HPDE6-E6E7 (cell line): ENCODE data around the gene SCGB1D2.
"Not testable (repeated sequence)": the region's sequence is repeated elsewhere in the genome, so short reads cannot be mapped to it uniquely, and the experiment has no call there.

ENCODE experiments used
- DNase-seq: peaks from one replicate; pipeline ENCODE4 v3.0.0; 2011; ENCODE audit warnings: missing footprints; ENCODE audit errors: extremely low spot score

SCGB1D2 gene

GRCh38 chr11:62242021-62242420 is at the start of gene SCGB1D2:
SCGB1D2 (plus strand) TSS chr11:62242239; CDS start chr11:62242308, 69 bp downstream.
- no peak for DNase-seq

GRCh38 chr11:62193952-62194351 is 48.1 kb upstream of the SCGB1D2 start:
- no peak for DNase-seq

GRCh38 chr11:62195010-62195409 is 47.0 kb upstream of the SCGB1D2 start:
- DNase-seq, result not testable (repeated sequence)

- DNase-seq, result no peak
Measured at GRCh38 chr11:62195945-62196344, 46.1 kb upstream of the SCGB1D2 start.

GRCh38 chr11:62197400-62197799 is 44.6 kb upstream of the SCGB1D2 start:
- DNase-seq, result not testable (repeated sequence)

GRCh38 chr11:62201376-62201775 is 40.7 kb upstream of the SCGB1D2 start:
- no peak for DNase-seq

- DNase-seq, result no peak
Measured at GRCh38 chr11:62202910-62203309, 39.1 kb upstream of the SCGB1D2 start.

- no peak for DNase-seq
Measured at GRCh38 chr11:62204430-62204829, 37.6 kb upstream of the SCGB1D2 start.

GRCh38 chr11:62205441-62205840 is 36.6 kb upstream of the SCGB1D2 start:
- DNase-seq, result no peak

GRCh38 chr11:62206276-62207066 is 35.6 kb upstream of the SCGB1D2 start:
- not testable (repeated sequence) for DNase-seq

GRCh38 chr11:62208785-62209144 is 33.3 kb upstream of the SCGB1D2 start:
- DNase-seq, result no peak

GRCh38 chr11:62217191-62217748 is 24.8 kb upstream of the SCGB1D2 start:
- DNase-seq, result no peak

GRCh38 chr11:62221498-62221897 is 20.5 kb upstream of the SCGB1D2 start:
- no peak for DNase-seq

- no peak for DNase-seq
Measured at GRCh38 chr11:62223095-62223494, 18.9 kb upstream of the SCGB1D2 start.

- DNase-seq, result no peak
Measured at GRCh38 chr11:62233730-62234129, 8.3 kb upstream of the SCGB1D2 start.

GRCh38 chr11:62236187-62236586 is 5.9 kb upstream of the SCGB1D2 start:
- DNase-seq, result no peak

GRCh38 chr11:62237499-62237898 is 4.5 kb upstream of the SCGB1D2 start:
- DNase-seq, result no peak

GRCh38 chr11:62238151-62238550 is 3.9 kb upstream of the SCGB1D2 start:
- no peak for DNase-seq

GRCh38 chr11:62241095-62241494 is 944 bp upstream of the SCGB1D2 start:
- no peak for DNase-seq

GRCh38 chr11:62245271-62245753 is 3.3 kb downstream of the SCGB1D2 start:
- DNase-seq, result no peak

GRCh38 chr11:62251698-62252097 is 9.7 kb downstream of the SCGB1D2 start:
- no peak for DNase-seq

- DNase-seq, result no peak
Measured at GRCh38 chr11:62253999-62254542, 12.0 kb downstream of the SCGB1D2 start.

GRCh38 chr11:62256281-62256680 is 14.2 kb downstream of the SCGB1D2 start:
- no peak for DNase-seq
